ENCODE results near the gene GBP7. TPM values are rescaled to one million over a fixed set of nuclear protein-coding genes. Genes with fewer than 3 reads are reported as not detected.

GBP7 gene
- total RNA-seq, 2 donors from 2014 or later = 0.23 TPM; not detected in 1

DNA sequence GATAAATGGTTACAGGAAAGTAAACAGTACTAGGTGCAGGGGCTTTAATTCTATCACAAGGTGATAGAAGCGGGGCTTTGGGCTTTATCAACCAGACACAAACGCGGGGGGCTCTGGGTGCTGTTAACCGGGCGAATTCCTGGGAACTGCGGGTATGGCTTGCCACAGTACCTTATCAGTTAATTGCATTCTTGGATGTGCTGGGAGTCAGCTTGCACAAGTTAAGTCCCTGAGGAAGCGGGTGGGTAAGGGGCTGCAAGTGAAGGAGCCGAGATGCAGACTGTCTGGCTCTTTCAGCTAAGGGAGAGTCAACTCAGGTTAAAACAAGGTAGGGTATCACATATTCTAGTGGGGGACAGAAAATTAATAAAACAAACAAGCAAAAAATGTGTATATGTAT, 22.3 kb upstream of the GBP7 start:
- Mint-ChIP-seq H3K36me3 (ENCODE audit: insufficient read depth in 2 of 2) (peaks cover 7 to 21% of the 10 kb centered on the region in 2 donors), H3K27me3 (ENCODE audit: low read depth) (no peaks in the 10 kb centered on the region), H3K4me1 (ENCODE audit: low read depth) (peaks cover 78% of the 10 kb centered on the region), H3K4me3 (peak overlapping the region; percentile 84 to 100), H3K27ac (peak overlapping the region; percentile 100), H3K9me3 (no peaks in the 10 kb centered on the region)
- ATAC-seq (replicated peaks in 1 of 2) (peak; percentile 3 to 21), DNase-seq (no peak)

DNA sequence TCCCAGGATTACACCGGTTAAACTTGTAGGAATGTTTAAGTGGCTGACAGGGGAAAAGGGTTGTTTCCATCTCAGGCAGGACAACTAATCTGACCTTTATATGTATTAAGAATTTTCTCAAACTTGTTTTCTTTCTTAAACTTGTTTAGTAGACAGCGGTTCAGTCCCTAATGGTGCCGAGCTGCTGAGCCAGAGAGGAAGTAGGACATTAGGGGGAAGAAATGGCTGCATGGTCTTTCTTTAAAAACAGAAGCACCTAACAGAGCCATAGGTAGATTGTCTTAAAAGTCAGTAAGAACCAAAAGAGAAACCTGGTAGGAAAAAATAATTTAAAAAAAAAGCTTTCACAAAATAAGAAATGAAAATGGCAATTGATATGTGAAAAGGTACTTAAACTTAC, 19.7 kb upstream of the GBP7 start:
- no peaks in the 10 kb centered on the region for H3K27me3 Mint-ChIP-seq (ENCODE audit: low read depth)
- peak overlapping the region; percentile 62 for H3K4me3 Mint-ChIP-seq
- peaks cover 8 to 29% of the 10 kb centered on the region in 2 donors for H3K36me3 Mint-ChIP-seq (ENCODE audit: insufficient read depth in 2 of 2)
- ATAC-seq (replicated peaks in 1 of 2) (no peak), DNase-seq (no peak)
- H3K9me3 Mint-ChIP-seq = no peaks in the 10 kb centered on the region
- H3K4me1 Mint-ChIP-seq (ENCODE audit: low read depth) = peaks cover 56% of the 10 kb centered on the region
- H3K27ac Mint-ChIP-seq = peak overlapping the region; percentile 64

DNA sequence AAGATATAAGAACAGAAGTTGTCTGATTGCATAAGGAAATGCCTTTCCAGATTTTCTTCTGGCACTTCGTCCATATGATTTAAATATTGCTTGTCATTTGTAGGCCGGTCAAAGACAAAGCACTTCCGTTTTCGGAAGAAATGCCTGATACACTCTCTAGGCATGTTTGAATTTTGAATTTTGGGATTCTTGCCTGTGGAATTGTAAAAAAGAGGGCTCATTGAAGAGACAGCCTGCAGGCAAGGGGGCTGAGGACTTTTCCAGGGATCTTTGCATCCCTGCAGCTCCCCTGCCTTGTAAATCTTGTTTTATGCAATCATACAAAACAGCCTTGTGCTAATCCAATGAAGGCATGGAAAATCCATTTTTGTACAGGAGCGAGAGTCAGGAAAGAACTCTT, 15.5 kb upstream of the GBP7 start:
- Mint-ChIP-seq H3K4me1 (ENCODE audit: low read depth) (peaks cover 24% of the 10 kb centered on the region), H3K27ac (no peak overlapping the region), H3K4me3 (no peak overlapping the region), H3K27me3 (ENCODE audit: low read depth) (no peaks in the 10 kb centered on the region), H3K9me3 (no peaks in the 10 kb centered on the region), H3K36me3 (ENCODE audit: insufficient read depth in 2 of 2) (peaks cover 14 to 43% of the 10 kb centered on the region in 2 donors)
- ATAC-seq (replicated peaks in 1 of 2) (no peak), DNase-seq (no peak)

DNA sequence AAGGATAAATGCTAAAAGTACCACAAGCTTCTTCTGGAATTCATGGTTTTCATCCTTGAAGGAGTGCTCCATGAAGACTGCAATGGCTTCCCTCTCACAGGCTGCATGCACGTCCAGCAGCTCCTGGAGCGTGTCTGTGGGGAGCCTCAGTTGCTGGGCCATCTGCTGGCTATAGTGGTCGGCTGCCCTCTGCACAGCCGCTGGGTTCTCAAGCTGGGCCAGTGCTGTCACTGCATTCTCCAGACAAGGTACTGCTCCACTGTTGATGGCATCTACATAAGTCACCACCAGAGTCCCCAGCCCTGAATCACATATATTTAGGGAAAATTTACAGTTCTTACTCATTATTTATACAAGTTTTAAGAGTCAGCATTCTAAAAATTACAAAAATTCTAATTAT, 14.2 kb upstream of the GBP7 start:
- H3K36me3 Mint-ChIP-seq (ENCODE audit: insufficient read depth in 2 of 2) = peaks cover 15 to 46% of the 10 kb centered on the region in 2 donors
- ATAC-seq (replicated peaks in 1 of 2) (no peak), DNase-seq (no peak)
- H3K9me3 Mint-ChIP-seq = no peaks in the 10 kb centered on the region
- H3K4me1 Mint-ChIP-seq (ENCODE audit: low read depth) = peaks cover 11% of the 10 kb centered on the region
- H3K27ac Mint-ChIP-seq = no peak overlapping the region
- H3K4me3 Mint-ChIP-seq = no peak overlapping the region
- H3K27me3 Mint-ChIP-seq (ENCODE audit: low read depth) = no peaks in the 10 kb centered on the region

DNA sequence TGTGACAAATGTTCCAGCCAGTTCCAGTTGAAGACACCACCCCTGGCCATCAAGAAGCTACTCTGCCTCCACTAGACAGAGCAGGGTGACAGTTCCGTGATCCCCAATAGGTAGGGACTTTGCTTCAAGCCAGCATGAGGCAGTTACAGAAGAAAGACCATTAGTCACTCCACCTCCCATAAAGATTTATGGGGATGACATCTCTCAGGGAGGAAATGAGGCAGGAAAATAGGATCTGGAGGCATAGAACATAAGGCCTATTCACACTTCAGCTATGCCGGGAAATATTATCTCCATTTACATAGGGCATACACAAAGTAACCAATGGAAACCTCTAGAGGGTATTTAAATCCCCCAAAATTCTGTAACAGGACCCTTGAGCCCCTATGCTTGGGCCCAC, 3.5 kb upstream of the GBP7 start:
- peak overlapping the region; percentile 29 for H3K27ac Mint-ChIP-seq
- H3K27me3 Mint-ChIP-seq (ENCODE audit: low read depth) = no peaks in the 10 kb centered on the region
- no peak overlapping the region for H3K4me3 Mint-ChIP-seq
- no peak for ATAC-seq (replicated peaks in 1 of 2)
- peaks cover 13 to 28% of the 10 kb centered on the region in 2 donors for H3K36me3 Mint-ChIP-seq (ENCODE audit: insufficient read depth in 2 of 2)
- no peak for DNase-seq
- peaks cover 11% of the 10 kb centered on the region for H3K4me1 Mint-ChIP-seq (ENCODE audit: low read depth)
- peaks cover 2 to 7% of the 10 kb centered on the region in 2 donors for H3K9me3 Mint-ChIP-seq

DNA sequence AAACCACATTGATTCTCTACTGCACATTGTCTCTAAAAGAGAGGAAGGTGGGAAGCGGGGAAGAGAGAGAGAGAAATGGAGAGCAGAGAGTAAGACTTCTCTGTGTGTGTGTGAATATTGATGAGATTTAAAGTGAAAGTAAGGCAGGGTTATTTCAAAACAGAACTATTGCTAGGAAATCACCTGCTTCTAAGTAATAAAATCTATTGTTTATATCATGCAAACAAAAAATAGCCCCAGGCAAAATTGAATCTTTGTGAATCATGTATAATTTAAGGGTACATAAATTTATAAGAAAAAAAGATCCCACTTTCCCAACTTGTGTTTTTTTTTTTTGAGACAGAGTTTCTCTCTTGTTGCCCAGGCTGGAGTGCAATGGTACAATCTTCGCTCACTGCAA, 1.2 kb upstream of the GBP7 start:
- H3K36me3 Mint-ChIP-seq (ENCODE audit: insufficient read depth in 2 of 2) = peaks cover 5 to 14% of the 10 kb centered on the region in 2 donors
- H3K27ac Mint-ChIP-seq = peak overlapping the region; percentile 31
- peak overlapping the region; percentile 50 to 61 for H3K4me3 Mint-ChIP-seq
- peaks cover 16% of the 10 kb centered on the region for H3K4me1 Mint-ChIP-seq (ENCODE audit: low read depth)
- H3K9me3 Mint-ChIP-seq = peaks cover 0 to 6% of the 10 kb centered on the region in 2 donors
- H3K27me3 Mint-ChIP-seq (ENCODE audit: low read depth) = no peaks in the 10 kb centered on the region
- ATAC-seq (replicated peaks in 1 of 2) = no peak
- DNase-seq = no peak

DNA sequence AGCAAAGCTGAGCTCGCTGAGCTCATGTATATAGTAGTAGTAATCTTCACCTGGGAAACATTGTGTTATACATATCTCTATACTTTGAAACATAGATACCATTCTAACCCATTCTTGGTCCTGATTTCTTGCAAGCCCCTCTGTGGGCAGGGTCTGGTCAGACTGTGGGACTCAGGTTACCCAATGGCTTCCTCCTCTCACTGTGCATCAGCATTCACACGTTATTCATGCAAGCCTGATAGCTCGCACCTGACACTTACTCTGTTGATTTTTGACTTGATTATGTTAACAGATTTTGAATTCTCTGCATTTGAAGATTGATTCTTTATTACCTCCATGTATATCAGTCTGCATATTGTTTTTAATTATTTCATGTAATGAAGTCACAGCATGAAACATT, 1.3 kb downstream of the GBP7 start:
- Mint-ChIP-seq H3K4me1 (ENCODE audit: low read depth) (peaks cover 32% of the 10 kb centered on the region), H3K9me3 (peaks cover 10 to 15% of the 10 kb centered on the region in 2 donors), H3K4me3 (no peak overlapping the region), H3K27ac (no peak overlapping the region), H3K27me3 (ENCODE audit: low read depth) (no peaks in the 10 kb centered on the region), H3K36me3 (ENCODE audit: insufficient read depth in 2 of 2) (peaks cover 11 to 15% of the 10 kb centered on the region in 2 donors)
- ATAC-seq (replicated peaks in 1 of 2) (no peak), DNase-seq (no peak)

DNA sequence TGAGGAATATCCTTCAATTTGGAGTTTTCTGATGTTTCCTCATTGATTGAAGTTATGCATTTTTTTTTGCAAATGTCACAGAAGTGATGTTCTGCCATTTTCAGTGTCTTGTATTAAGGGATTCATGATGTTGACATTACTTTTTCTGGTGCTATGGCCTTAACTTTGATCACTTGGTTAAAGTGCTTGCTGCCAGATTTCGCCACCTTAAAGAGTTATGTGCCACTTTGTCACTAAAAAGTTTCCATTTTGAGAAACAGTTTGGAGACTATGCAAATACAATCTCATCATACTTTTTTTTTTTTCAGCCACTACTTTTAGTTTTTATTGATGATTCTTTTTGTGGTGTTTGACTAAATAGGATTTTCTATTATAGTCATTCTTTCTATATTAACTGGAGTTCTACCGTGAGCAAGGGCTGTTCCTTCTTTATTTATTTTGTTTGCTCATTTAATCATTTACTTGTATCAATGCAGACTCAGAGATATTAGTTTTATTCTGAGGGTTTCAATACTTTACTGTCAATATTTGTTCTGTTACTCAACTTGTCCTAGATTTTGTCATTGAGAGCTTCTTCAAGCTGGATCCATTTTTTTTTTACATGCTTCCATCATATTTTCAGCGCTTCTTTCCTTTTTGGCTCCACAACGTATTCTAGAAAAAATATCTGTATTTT, 3.2 kb downstream of the GBP7 start:
- Mint-ChIP-seq H3K4me3 (no peak overlapping the region), H3K4me1 (ENCODE audit: low read depth) (peaks cover 32% of the 10 kb centered on the region), H3K9me3 (peaks cover 10 to 15% of the 10 kb centered on the region in 2 donors), H3K27me3 (ENCODE audit: low read depth) (no peaks in the 10 kb centered on the region), H3K27ac (peak overlapping the region; percentile 61), H3K36me3 (ENCODE audit: insufficient read depth in 2 of 2) (peaks cover 11 to 15% of the 10 kb centered on the region in 2 donors)
- ATAC-seq (replicated peaks in 1 of 2) (no peak), DNase-seq (no peak)

DNA sequence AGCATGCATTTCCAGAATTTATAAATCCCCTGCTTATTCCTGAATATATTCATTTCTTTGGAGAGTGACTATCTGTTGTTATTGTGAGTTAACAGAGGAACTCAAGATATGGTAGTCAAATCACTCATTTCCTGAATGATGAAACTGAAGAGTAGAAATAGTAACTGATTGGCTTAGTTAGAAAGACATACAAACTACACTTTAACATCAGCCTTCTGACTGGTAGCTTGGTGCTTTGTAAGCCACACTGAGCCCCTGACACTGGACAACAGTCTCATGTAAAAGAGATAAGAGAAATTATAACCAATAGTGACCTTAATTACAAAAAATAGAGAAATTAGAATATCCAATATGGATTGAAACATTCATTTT, 4.8 kb downstream of the GBP7 start:
- peaks cover 22% of the 10 kb centered on the region for H3K4me1 Mint-ChIP-seq (ENCODE audit: low read depth)
- peak overlapping the region; percentile 15 to 79 for H3K4me3 Mint-ChIP-seq
- H3K36me3 Mint-ChIP-seq (ENCODE audit: insufficient read depth in 2 of 2) = peaks cover 11 to 15% of the 10 kb centered on the region in 2 donors
- H3K27ac Mint-ChIP-seq = peak overlapping the region; percentile 97
- peak in 1 of 2 donors; percentile 19 for DNase-seq
- H3K27me3 Mint-ChIP-seq (ENCODE audit: low read depth) = no peaks in the 10 kb centered on the region
- peaks cover 10 to 15% of the 10 kb centered on the region in 2 donors for H3K9me3 Mint-ChIP-seq
- ATAC-seq (replicated peaks in 1 of 2) = peak; percentile 87 to 96

DNA sequence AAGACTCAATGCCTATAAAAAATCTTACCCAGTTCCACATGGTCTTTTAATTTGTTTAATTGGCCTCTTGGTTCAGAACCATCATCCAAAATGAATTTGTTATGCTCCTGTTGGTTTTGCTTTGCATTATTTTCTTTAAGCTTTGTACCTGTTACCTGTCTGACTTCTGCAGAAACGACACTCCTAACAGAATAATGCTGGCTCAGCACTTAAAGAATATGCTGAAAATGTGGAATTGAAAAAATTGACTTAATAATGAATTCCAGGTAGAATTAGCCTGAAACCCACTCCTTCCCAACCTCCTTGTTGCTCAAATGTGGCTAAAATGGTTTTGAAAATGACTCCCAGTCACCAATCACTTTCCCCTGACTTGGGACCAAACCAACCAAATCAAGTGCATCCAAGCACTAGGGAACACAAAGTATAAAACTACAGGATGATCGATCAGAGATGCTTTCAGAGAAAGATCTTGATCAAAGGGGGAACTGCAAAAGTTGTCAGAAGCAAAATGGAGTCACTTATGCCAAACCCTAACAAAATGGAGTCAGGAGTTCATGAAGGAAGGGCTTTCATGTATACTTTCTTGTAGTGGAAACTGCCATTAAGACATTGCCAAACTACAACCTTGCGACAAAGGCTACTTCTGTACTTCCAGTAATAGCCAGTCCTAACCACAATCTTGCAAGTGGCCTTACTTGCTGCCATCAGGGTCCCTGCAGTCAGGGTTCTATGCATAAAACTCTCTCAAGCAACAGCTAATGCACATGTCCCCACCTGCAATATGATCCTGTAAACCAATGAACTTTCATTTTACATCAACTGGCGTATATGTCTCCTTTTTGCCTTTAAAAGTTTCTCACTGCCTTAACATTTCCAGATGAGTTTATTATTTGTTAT, 5.4 kb downstream of the GBP7 start:
- no peaks in the 10 kb centered on the region for H3K27me3 Mint-ChIP-seq (ENCODE audit: low read depth)
- H3K4me3 Mint-ChIP-seq = peak overlapping the region; percentile 15 to 79
- H3K27ac Mint-ChIP-seq = peak overlapping the region; percentile 97
- peaks cover 26% of the 10 kb centered on the region for H3K4me1 Mint-ChIP-seq (ENCODE audit: low read depth)
- peaks cover 10 to 15% of the 10 kb centered on the region in 2 donors for H3K9me3 Mint-ChIP-seq
- peaks cover 11 to 15% of the 10 kb centered on the region in 2 donors for H3K36me3 Mint-ChIP-seq (ENCODE audit: insufficient read depth in 2 of 2)
- peak; percentile 64 to 66 for ATAC-seq (replicated peaks in 1 of 2)
- peak in 1 of 2 donors; percentile 20 for DNase-seq

DNA sequence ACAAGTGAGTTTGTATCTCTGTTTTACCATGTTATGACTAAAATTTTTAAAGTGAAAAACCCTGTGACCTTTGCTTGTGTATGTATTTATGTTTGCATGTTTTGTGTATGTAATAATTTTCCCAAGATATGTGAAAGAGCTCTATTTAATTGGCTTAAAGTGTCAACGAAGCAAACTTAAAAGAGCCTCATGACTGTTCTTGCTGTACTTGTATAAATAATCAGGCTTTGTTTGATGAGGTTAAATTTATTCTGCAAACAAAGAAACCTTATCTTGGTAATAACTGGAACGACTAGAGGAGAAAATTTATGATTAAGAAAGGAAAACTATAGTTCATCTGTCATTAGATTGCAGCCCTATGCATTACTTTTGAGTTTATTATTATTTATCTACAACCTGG, 6.6 kb downstream of the GBP7 start:
- Mint-ChIP-seq H3K27ac (no peak overlapping the region), H3K4me3 (no peak overlapping the region), H3K36me3 (ENCODE audit: insufficient read depth in 2 of 2) (peaks cover 11 to 15% of the 10 kb centered on the region in 2 donors), H3K9me3 (peaks cover 10 to 15% of the 10 kb centered on the region in 2 donors), H3K27me3 (ENCODE audit: low read depth) (no peaks in the 10 kb centered on the region), H3K4me1 (ENCODE audit: low read depth) (peaks cover 26% of the 10 kb centered on the region)
- DNase-seq = no peak
- no peak for ATAC-seq (replicated peaks in 1 of 2)

DNA sequence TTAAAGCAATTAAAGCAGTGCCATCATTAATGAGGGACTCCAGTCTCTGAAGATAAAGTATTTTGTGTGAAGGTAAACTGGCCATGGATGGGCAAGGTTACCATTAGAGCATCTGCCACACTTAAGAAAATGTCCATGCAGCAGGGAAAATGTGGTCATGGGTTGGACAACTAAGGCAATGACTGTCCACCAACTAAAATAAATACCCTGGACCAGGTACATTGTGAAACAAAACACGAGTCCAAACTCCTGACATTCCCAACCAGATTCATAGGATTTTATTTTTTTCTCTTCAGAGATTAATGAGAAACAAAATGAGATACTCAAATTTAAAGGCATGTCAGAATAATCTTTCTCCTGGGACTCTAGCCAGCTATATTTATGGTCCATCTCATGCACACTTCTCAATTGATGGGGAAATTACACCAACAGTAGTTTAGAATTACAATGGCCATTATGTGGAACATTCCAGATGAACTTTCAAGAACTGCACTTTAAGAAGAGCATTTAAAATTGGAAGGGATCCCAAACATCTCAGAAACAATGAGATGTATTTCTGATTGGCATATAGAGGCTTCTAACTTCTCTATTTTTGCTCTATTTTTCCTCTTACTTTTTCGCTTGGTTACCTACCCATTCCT, 8.1 kb downstream of the GBP7 start:
- peaks cover 10 to 12% of the 10 kb centered on the region in 2 donors for H3K9me3 Mint-ChIP-seq
- peaks cover 11 to 14% of the 10 kb centered on the region in 2 donors for H3K36me3 Mint-ChIP-seq (ENCODE audit: insufficient read depth in 2 of 2)
- no peak for DNase-seq
- no peak overlapping the region for H3K27ac Mint-ChIP-seq
- ATAC-seq (replicated peaks in 1 of 2) = no peak
- H3K4me1 Mint-ChIP-seq (ENCODE audit: low read depth) = peaks cover 21% of the 10 kb centered on the region
- no peaks in the 10 kb centered on the region for H3K27me3 Mint-ChIP-seq (ENCODE audit: low read depth)
- H3K4me3 Mint-ChIP-seq = no peak overlapping the region

DNA sequence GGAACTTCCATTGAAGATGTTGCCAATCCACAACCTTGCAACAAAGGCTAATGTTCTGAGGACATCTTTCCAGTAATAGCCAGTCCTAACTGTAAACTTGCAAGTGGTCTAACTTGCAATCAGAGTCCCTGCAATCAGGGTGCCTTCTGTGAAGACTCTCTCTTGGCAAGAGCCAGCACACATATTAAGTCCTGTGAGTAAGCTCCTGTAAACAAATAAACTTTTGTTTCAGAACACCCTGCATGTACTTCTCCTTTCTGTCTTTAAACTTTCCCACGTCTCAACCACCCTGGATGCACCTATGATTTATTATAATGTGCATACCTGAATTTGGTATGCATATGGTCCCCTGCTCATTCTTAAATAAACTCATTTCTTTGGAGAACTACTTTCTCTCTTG, 9.1 kb downstream of the GBP7 start:
- Mint-ChIP-seq H3K9me3 (peaks cover 9 to 12% of the 10 kb centered on the region in 2 donors), H3K36me3 (ENCODE audit: insufficient read depth in 2 of 2) (peaks cover 9 to 12% of the 10 kb centered on the region in 2 donors)
- DNase-seq = no peak

More for the DNA sequence above, 9.1 kb downstream of the GBP7 start:
- ATAC-seq (replicated peaks in 1 of 2) = no peak
- Mint-ChIP-seq H3K4me3 (no peak overlapping the region), H3K4me1 (ENCODE audit: low read depth) (peaks cover 20% of the 10 kb centered on the region), H3K27me3 (ENCODE audit: low read depth) (no peaks in the 10 kb centered on the region), H3K27ac (no peak overlapping the region)
